NCI-H128 (cell line): ENCODE data around the gene TRIM32.

Experiments used
- DNase-seq: peaks from one replicate; lab custom pipeline; 2025; ENCODE audit not compliant: unreplicated experiment; lab: John Stamatoyannopoulos, UW

TRIM32 gene

DNA sequence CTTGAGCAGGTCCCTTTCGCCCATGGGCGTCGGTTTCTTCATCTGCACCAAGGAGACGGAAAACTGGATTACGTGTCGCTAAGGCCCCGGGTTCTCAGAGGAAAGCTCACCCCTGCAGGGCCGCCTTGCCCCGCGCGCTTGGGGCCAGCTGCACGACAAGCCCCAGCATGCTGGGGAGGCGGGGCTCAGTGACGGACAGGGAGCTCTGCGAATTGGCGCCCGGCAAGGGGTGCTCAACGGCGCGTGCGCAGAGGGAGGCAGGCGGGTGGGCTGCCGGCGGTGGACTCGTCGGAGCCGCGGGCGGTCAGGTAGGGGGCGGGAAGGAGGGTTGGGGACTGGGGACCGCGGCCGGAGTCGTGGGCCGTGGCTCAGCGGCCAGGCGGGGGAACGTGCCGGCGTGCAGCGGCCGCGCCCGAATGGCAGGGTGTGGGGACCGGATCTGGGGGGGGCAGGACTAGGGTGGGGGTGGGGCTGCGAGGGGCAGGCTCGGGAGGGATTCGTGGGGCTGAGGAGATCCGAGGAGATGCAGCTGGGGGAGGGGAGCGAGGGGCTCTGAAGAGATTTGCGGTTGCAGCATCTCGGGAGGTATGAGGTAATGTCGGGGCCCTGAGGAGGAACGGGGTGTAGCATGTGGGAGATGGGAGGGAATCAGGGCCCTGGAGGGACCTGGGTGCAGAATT is at the start of gene TRIM32:
TSS of gene TRIM32 (plus strand) at position 232 of the 680 bp plus-strand sequence. CDS start 10,438 bp downstream, outside the sequence.
- DNase-seq, result peak; percentile 88

GRCh38 chr9:116639251-116639741 is 47.8 kb upstream of the TRIM32 start:
- DNase-seq, result no peak

DNA sequence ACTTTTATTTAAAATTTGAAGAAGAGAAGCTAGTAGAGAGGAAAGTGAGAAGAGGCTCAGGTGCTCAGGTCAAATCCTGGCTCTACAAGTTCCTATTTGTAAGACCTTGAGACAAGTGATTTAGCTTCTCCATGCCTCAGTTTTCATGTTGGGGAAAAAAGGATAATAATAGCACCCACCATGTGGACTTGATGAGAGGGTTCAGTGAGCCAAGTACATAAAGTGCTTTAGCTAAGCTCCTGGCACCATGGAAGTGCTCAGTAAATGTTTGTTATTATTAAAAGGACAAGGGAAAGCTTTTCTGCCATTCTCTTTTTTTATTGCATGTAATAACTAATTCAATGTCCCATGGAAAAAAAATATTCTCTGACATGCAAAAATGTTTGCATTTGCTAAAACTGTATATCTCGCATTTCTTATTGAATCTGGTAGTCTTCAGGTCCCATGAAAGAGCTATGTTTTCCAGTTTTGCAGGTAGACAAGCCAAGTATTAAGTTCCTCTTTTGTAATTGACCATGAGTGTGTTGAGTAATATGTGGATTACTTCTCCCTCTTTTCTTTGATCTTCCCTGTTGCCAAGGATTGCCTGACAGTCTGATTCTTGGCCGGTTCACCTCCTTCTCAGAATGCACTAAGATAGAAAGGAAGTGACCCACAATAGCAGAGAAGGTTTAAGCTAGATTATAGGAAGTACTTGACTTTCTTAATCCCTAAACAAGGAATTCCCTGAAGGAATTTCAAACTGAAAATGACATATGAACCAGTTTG is 45.6 kb upstream of the TRIM32 start:
- no peak for DNase-seq

DNA sequence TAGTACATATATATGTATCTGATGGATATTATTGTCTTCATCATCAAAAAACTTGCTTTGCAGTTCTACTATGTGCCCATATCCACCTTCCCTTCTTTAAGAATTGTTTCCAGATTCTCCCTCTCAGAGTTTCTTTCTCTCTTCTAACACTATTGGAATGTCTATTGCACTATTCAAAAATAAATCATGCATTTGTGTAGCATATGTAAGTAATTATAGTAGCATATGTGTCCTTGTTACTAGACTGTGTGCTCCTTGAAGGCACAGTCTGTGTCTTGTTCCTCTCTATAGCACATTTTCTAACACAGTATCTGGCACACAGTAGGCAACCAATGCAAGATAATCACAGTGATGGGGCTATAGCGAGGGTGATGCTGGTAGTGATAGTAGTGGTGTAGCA is 43.4 kb upstream of the TRIM32 start:
- no peak for DNase-seq

GRCh38 chr9:116644091-116644688 is 42.9 kb upstream of the TRIM32 start:
- no peak for DNase-seq

GRCh38 chr9:116646661-116647514 is 40.2 kb upstream of the TRIM32 start:
- no peak for DNase-seq

DNA sequence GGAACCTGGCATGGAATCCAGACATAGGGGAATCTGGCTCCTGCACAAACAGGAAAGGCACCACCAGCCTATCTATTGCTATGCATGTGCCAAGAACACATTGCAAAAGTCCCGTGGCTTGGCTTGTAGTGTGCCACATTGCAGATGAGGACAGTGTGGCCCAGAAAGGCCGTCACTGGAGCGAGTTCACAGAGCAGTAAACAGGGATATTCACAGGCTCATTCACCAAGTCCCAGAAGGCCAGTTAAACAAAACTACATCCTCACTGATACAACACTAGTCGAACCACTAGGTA is 39.6 kb upstream of the TRIM32 start:
- no peak for DNase-seq

GRCh38 chr9:116653348-116654058 is 33.6 kb upstream of the TRIM32 start:
- no peak for DNase-seq

DNA sequence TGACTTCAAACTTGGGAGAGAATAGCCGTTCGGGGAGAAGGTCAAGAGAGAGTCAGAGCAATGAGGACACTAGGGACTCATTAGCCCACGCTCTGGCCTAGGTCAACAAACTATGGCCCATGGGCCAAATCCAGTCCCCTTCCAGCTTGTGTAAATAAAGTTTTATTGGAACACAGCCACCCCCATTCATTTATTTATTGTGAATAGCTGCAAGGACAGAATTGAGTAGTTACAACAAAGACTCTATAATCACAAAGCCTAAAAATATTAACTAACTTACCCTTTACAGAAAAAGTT is 33.1 kb upstream of the TRIM32 start:
- no peak for DNase-seq

GRCh38 chr9:116656501-116656971 is 30.6 kb upstream of the TRIM32 start:
- DNase-seq, result no peak

DNA sequence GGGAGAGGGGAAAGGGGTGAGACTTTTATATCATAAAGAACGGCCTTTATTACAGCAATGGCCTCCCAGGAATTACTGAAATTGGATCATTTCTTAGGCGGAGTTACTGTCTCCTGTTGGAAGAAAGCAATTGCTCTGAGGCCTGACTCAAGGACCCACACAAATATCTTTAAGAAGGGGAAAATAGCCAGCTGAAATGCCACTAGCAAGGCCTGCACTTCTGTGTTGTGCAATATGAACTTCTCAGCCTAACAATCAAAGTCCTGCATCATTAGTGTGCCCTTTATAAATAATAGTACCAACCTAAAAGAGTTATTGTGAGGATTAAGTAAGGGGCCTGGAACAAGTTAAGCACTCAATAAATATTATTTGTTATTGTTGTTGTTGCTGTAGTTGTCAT is 30.1 kb upstream of the TRIM32 start:
- DNase-seq, result no peak

DNA sequence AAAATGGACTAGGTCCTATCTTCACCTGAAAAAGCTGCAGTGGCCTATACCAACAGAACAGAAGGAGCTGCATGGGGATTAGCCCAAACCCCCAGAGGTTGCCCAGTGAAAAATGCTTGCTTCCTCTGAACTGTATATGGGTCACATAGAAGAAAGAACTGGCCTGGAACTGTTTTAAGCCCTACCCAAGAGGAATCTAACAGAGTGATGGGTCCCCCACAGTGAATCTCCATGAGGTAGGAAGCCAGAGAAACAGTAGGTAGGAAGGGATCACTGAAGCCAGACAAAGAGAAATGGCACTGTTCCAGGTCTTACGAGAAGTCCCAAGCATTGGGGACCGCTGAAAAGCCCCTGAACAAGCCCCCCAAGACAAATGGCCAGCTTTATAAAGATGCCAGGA is 28.8 kb upstream of the TRIM32 start:
- DNase-seq, result no peak

DNA sequence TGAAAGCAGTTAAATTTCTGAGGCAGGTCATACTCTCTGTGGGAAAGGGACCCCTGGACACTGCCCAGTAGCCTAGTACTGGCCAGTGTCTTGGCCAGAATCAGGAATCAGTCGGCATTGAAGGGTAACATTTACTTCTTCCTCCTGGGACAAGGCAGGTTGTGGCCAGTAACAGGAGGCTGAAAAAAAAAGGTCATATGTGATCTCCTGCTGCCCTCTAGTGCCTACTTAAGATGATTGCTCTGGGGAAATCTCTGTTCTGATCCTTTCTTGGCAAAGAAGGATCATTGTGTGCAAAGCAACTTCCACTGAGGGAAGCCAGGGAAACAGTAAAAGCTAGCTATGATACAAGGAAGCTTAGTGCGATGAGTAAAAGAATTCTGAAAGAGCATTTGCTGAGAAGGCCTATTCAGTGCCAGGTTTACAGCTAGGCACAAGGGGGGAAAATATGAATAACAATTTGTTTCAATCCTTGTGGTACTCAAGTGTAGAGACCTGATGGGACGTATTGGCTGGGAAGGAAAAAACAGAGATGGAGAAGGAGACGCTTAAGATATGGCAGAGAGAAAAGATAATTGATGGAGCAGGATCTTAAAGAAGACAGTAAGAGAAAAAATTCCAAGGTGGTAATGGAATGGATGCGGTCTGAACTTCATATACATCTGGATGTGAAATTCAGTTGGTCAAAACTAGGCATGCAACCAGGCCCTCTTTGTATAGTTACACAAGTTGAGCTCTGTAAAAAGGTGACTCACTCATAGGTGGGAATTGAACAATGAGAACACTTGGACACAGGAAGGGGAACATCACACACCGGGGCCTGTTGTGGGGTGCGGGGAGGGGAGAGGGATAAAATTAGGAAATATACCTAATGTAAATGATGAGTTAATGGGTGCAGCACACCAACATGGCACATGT is 25.8 kb upstream of the TRIM32 start:
- DNase-seq, result no peak

DNA sequence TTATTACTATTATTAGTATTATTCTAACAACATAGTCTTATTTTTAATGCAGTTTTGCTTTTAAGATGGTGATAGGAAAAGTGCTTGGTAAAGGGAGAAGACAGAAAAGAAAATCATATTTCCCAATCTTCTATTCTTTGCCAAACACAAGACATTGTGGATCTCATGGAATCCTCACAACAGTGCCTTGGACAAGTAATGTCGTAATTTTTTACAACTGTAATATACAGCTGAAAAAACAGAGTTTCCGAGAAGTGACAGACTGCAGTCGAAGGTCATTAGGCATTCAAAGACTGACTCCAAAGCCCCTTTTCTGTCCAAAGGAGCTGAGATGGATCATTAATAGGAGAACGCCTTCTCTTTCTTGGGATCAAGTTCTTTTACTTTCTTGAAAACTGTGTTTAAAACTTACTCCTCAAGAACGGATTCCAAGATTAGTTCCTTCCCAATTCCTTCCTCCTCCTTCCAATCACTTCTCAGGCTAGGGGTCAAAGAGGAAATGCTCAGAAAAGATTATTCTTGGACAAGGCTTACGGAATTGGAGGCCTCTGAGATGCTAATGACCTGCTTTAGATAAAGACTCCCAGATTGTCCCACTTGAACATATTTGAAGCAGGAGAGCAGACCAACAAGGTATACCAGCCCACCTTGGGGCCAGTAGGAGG is 24.3 kb upstream of the TRIM32 start:
- no peak for DNase-seq

- DNase-seq, result no peak
Measured at GRCh38 chr9:116663581-116663980, 23.5 kb upstream of the TRIM32 start.

- no peak for DNase-seq
Measured at GRCh38 chr9:116668970-116669695, 18.0 kb upstream of the TRIM32 start.

DNA sequence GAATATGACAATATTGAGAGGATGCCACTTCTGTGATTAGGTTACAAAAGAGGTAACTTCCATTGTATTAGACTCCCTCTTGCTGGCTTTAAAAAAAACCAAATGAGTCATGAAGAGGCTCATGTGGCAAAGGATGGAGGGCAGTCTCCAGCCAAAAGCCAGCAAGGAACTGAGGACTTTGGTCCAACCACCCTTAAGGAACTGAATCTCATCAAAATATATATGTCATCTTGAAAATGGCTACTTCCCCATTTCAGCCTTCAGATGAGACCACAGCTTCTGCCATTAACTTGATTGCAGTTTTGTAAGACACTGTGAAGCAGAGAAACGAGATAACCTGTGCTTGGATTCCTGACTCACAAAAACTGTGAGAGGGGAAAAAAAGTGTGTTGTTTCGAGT is 15.5 kb upstream of the TRIM32 start:
- no peak for DNase-seq

DNA sequence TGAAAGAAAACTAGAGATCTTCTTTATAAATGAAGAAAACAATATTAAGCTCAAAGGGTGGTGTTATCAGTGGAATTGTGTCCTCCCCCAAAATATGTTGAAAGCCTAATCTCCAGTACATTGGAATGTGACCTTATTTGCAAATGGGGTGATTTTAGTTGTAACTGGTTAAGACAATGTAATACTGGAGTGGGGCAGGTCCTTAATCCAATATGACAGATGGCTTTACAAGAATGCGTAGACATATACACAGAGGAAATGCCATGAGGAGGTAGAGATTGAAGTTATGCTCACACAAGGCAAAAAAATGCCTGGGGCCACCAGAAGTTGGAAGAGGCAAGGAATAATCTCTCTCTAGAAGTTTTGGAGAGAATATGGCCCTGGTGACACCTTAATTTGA is 13.7 kb upstream of the TRIM32 start:
- DNase-seq, result no peak
